SK-N-SH treated with all-trans-retinoic acid at 6 μM for 48 hours (cell line): ENCODE results near the gene HSFX2.
"Not testable (repeated sequence)": the region's sequence is repeated elsewhere in the genome, so short reads cannot be mapped to it uniquely, and the experiment has no call there.

Experiments
- ATAC-seq: fragments of 200-7000 bp; cut with Tn5 transposase; 3 replicates; pipeline ENCODE4 v1.9.1; 2020; ENCODE audit warnings: mild to moderate bottlenecking, moderate library complexity
- ARNTL ChIP-seq: fragments of 450-650 bp; formaldehyde crosslinking; IDR thresholded peaks from 2 replicates; pipeline ENCODE4 v1.5.0; 2020; ENCODE audit warnings: low read depth, mild to moderate bottlenecking, moderate library complexity, borderline replicate concordance
- BACH2 ChIP-seq: fragments of 250-450 bp; sonication (Bioruptor Pico); IDR thresholded peaks from 2 replicates; pipeline ENCODE4 v1.9.0; 2021; ENCODE audit warnings: mild to moderate bottlenecking, borderline replicate concordance
- CSDC2 ChIP-seq: fragments of 250-450 bp; sonication (Bioruptor Pico); IDR thresholded peaks from 2 replicates; pipeline ENCODE4 v1.5.0; 2020; ENCODE audit warnings: mild to moderate bottlenecking, moderate library complexity
- ESRRG ChIP-seq: fragments of 250-450 bp; sonication (Bioruptor Pico); IDR thresholded peaks from 2 replicates; pipeline ENCODE4 v1.6.1; 2021; ENCODE audit warnings: mild to moderate bottlenecking
- GLIS3 ChIP-seq: fragments of 250-450 bp; sonication (Bioruptor Pico); IDR thresholded peaks from 2 replicates; pipeline ENCODE4 v1.5.0; 2020; ENCODE audit warnings: mild to moderate bottlenecking, moderate library complexity
- ISL1 ChIP-seq: fragments of 250-450 bp; sonication (Bioruptor Pico); IDR thresholded peaks from 2 replicates; pipeline ENCODE4 v2.1.2; 2022; ENCODE audit warnings: mild to moderate bottlenecking, moderate library complexity
- OSR1 ChIP-seq: fragments of 250-450 bp; sonication (Bioruptor Pico); IDR thresholded peaks from 2 replicates; pipeline ENCODE4 v1.8.0; 2022; ENCODE audit warnings: moderate library complexity, mild to moderate bottlenecking, inconsistent platforms
- PPARA ChIP-seq: fragments of 250-450 bp; sonication (Bioruptor Pico); IDR thresholded peaks from 2 replicates; pipeline ENCODE4 v1.5.0; 2020; ENCODE audit warnings: mild to moderate bottlenecking, borderline replicate concordance
- RARB ChIP-seq: fragments of 250-450 bp; sonication (Bioruptor Pico); IDR thresholded peaks from 2 replicates; pipeline ENCODE4 v1.8.0; 2021; ENCODE audit warnings: mild to moderate bottlenecking, moderate library complexity
- SNAI2 ChIP-seq: fragments of 250-450 bp; sonication (Bioruptor Pico); IDR thresholded peaks from 2 replicates; pipeline ENCODE4 v1.5.0; 2020; ENCODE audit warnings: mild to moderate bottlenecking, moderate library complexity
- TCF4 ChIP-seq: fragments of 250-450 bp; sonication (Bioruptor Pico); IDR thresholded peaks from 2 replicates; pipeline ENCODE4 v1.8.0; 2021; ENCODE audit warnings: mild to moderate bottlenecking, moderate library complexity, borderline replicate concordance
- TOX ChIP-seq: fragments of 250-450 bp; sonication (Bioruptor Pico); IDR thresholded peaks from 2 replicates; pipeline ENCODE4 v1.8.0; 2021; ENCODE audit warnings: mild to moderate bottlenecking, moderate library complexity, borderline replicate concordance
- ZC3H10 ChIP-seq: fragments of 250-450 bp; sonication (Bioruptor Pico); IDR thresholded peaks from 2 replicates; pipeline ENCODE4 v1.5.1; 2021; ENCODE audit warnings: mild to moderate bottlenecking, moderate library complexity
- ZFP3 ChIP-seq: fragments of 250-450 bp; sonication (Bioruptor Pico); IDR thresholded peaks from 2 replicates; pipeline ENCODE4 v1.5.0; 2020; ENCODE audit warnings: mild to moderate bottlenecking, moderate library complexity
- ZFP30 ChIP-seq: fragments of 450-650 bp; formaldehyde crosslinking; IDR thresholded peaks from 2 replicates; pipeline ENCODE4 v1.5.0; 2022; ENCODE audit warnings: mild to moderate bottlenecking, moderate library complexity
- ZNF565 ChIP-seq: fragments of 450-650 bp; formaldehyde crosslinking; conservative IDR thresholded peaks from 2 replicates; pipeline ENCODE4 v1.5.0; 2020; ENCODE audit warnings: low read depth, mild to moderate bottlenecking, moderate library complexity
- ZNF70 ChIP-seq: fragments of 450-650 bp; formaldehyde crosslinking; IDR thresholded peaks from 2 replicates; pipeline ENCODE4 v1.5.0; 2020; ENCODE audit warnings: mild to moderate bottlenecking, moderate library complexity
- ZNF8 ChIP-seq: fragments of 450-650 bp; formaldehyde crosslinking; IDR thresholded peaks from 2 replicates; pipeline ENCODE4 v1.5.0; 2020; ENCODE audit warnings: mild to moderate bottlenecking, moderate library complexity
- TF ChIP-seq, protein P1 (sequence below): fragments of 250-450 bp; sonication (Bioruptor Pico); IDR thresholded peaks from 2 replicates; pipeline ENCODE4 v1.5.1; 2020; ENCODE audit warnings: low read depth, mild to moderate bottlenecking, moderate library complexity
- TF ChIP-seq, protein P2 (sequence below): fragments of 250-450 bp; sonication (Bioruptor Pico); IDR thresholded peaks from 2 replicates; pipeline ENCODE4 v1.8.0; 2021; ENCODE audit warnings: low read depth, mild to moderate bottlenecking, moderate library complexity, borderline replicate concordance
- TF ChIP-seq, protein P3 (sequence below): fragments of 250-450 bp; sonication (Bioruptor Pico); IDR thresholded peaks from 2 replicates; pipeline ENCODE4 v1.5.1; 2021; ENCODE audit warnings: mild to moderate bottlenecking, moderate library complexity
- TF ChIP-seq, protein P4 (sequence below): fragments of 250-450 bp; sonication (Bioruptor Pico); IDR thresholded peaks from 2 replicates; pipeline ENCODE4 v1.5.0; 2020; ENCODE audit warnings: mild to moderate bottlenecking, moderate library complexity

HSFX2 gene

DNA sequence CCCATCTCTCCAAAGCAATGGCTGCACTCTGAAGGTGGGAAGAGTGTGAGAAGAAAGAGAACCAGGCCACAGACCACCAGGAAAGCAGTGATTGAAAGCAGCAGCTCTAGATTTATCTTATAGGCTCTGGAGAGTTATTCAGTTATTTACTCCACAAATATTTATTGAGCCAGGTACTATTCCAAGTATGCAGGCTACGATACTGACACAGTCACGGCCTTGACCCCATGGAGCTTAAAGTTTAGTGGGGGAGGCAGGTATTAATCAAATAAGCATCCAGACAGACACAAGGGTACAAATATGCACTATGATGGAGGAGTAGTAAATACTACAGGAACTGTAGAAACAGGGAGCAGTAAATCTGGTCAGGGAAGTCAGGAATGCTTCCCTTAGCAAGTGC lies 33.7 kb upstream of the HSFX2 start (continued):
- no peak for TF ChIP-seq RARB (CRISPR knock-in tag)
- TF ChIP-seq, all 23 proteins: peak for 0

DNA sequence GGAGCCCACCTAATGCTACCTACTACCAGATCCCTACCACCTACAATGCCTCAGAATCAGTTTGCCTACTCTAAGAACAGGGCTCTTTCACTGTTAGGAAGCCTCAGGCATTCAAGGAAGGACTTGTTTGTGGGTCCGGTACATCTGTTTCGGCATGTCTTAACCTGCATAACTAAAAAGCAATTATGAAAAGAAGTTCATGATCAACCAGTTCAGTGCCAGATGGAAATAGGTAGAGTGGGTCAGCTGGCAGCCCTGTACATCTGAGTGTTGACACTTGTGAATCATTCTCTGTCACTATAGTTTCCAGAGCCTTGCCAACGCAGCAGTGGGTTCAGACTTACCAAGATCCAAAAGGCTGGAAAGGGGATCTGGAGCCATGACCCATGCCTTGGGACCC lies 33.2 kb upstream of the HSFX2 start:
- TF ChIP-seq ZFP3 (CRISPR knock-in tag) (no peak), GLIS3 (no peak), ZFP30 (no peak), OSR1 (no peak), ZC3H10 (CRISPR knock-in tag) (no peak), ESRRG (CRISPR knock-in tag) (no peak), TOX (CRISPR knock-in tag) (no peak), BACH2 (CRISPR knock-in tag) (no peak), ISL1 (no peak), CSDC2 (CRISPR knock-in tag) (no peak), SNAI2 (CRISPR knock-in tag) (no peak), PPARA (CRISPR knock-in tag) (no peak)
- TF ChIP-seq, protein P1, sequence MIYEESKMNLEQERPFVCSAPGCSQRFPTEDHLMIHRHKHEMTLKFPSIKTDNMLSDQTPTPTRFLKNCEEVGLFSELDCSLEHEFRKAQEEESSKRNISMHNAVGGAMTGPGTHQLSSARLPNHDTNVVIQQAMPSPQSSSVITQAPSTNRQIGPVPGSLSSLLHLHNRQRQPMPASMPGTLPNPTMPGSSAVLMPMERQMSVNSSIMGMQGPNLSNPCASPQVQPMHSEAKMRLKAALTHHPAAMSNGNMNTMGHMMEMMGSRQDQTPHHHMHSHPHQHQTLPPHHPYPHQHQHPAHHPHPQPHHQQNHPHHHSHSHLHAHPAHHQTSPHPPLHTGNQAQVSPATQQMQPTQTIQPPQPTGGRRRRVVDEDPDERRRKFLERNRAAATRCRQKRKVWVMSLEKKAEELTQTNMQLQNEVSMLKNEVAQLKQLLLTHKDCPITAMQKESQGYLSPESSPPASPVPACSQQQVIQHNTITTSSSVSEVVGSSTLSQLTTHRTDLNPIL (CRISPR knock-in tag) = no peak
- TF ChIP-seq, protein P2, sequence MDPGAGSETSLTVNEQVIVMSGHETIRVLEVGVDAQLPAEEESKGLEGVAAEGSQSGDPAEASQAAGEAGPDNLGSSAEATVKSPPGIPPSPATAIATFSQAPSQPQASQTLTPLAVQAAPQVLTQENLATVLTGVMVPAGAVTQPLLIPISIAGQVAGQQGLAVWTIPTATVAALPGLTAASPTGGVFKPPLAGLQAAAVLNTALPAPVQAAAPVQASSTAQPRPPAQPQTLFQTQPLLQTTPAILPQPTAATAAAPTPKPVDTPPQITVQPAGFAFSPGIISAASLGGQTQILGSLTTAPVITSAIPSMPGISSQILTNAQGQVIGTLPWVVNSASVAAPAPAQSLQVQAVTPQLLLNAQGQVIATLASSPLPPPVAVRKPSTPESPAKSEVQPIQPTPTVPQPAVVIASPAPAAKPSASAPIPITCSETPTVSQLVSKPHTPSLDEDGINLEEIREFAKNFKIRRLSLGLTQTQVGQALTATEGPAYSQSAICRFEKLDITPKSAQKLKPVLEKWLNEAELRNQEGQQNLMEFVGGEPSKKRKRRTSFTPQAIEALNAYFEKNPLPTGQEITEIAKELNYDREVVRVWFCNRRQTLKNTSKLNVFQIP (CRISPR knock-in tag) = no peak
- ATAC-seq = no peak

DNA sequence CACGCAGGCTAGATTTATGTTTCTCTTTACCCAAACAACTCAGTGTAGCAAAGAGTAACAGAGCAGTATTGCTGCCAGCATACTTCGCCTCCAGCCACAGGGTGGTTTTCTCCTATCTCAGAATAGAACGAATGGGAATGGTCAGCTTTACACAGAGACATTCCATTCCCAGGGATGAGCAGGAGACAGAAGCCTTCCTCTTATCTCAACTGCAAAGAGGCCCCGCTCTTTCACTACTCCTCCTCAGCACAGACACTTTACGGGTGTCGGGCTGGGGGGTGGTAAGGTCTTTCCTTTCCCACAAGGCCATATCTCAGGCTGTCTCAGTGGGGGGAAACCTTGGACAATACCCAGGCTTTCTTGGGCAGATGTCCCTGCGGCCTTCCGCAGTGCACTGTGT lies 31.7 kb upstream of the HSFX2 start:
- not testable (repeated sequence) for ATAC-seq

DNA sequence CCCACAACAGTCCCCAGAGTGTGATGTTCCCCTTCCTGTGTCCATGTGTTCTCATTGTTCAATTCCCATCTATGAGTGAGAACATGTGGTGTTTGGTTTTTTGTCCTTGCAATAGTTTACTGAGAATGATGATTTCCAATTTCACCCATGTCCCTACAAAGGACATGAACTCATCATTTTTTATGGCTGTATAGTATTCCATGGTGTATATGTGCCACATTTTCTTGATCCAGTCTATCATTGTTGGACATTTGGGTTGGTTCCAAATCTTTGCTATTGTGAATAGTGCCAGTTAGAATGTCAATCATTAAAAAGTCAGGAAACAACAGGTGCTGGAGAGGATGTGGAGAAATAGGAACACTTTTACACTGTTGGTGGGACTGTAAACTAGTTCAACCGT lies 24.5 kb upstream of the HSFX2 start:
- ATAC-seq = not testable (repeated sequence)

DNA sequence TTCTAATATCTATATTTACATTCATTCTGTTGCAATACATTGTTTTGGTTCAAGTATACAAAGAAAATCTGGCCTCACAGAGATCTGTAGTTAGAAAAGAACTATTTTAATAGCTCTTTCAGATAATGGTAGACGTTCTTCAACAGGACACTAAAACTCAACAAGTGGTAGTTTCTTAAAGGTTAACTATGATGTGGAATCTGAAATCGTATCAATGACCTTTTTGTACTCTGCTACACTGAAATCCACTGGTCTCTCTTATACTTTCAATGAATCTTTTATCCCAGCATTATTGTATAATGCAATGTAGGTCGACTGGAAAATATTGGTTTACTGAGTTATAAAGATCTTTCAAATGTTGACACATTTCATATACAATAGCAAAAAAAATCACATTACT lies 23.8 kb upstream of the HSFX2 start:
- TF ChIP-seq, protein P3, sequence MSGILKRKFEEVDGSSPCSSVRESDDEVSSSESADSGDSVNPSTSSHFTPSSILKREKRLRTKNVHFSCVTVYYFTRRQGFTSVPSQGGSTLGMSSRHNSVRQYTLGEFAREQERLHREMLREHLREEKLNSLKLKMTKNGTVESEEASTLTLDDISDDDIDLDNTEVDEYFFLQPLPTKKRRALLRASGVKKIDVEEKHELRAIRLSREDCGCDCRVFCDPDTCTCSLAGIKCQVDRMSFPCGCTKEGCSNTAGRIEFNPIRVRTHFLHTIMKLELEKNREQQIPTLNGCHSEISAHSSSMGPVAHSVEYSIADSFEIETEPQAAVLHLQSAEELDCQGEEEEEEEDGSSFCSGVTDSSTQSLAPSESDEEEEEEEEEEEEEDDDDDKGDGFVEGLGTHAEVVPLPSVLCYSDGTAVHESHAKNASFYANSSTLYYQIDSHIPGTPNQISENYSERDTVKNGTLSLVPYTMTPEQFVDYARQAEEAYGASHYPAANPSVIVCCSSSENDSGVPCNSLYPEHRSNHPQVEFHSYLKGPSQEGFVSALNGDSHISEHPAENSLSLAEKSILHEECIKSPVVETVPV (CRISPR knock-in tag) = no peak
- TF ChIP-seq ZNF8 (CRISPR knock-in tag) (no peak), TCF4 (no peak), ARNTL (CRISPR knock-in tag) (no peak), TOX (CRISPR knock-in tag) (no peak), BACH2 (CRISPR knock-in tag) (no peak), ISL1 (no peak), ZNF565 (no peak)
- TF ChIP-seq, protein P1 (CRISPR knock-in tag) = no peak
- no peak for ATAC-seq

DNA sequence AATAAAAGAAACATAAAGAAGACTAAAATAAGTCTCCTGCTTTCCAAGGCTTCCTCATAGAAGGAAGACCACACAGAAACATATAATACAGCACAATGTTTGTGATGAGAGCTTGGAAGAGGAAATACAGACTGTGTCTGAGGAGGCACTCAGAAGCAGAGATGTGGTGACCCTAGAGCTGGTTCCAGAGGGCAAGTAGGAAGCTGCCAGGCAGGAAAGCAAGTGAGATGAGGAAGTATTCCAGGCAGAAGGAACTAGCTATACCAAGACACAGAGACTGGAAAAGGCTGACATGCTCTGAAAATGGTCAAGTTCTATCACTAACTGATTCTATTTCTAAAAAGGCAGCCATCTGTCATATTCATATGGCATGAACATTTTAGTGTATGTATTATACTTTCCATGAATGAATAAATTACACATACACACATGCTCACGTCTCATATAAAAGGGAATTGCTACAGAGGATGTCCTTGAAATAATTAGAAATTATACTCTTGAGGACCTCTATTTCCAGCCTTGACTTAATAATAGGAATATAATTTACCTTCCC lies 16.6 kb upstream of the HSFX2 start:
- ATAC-seq = no peak
- TF ChIP-seq ZFP30 (no peak), ZNF565 (no peak), RARB (CRISPR knock-in tag) (no peak), TCF4 (no peak), OSR1 (no peak), ZNF70 (no peak)
- TF ChIP-seq, protein P2 (CRISPR knock-in tag) = no peak
- TF ChIP-seq, protein P4, sequence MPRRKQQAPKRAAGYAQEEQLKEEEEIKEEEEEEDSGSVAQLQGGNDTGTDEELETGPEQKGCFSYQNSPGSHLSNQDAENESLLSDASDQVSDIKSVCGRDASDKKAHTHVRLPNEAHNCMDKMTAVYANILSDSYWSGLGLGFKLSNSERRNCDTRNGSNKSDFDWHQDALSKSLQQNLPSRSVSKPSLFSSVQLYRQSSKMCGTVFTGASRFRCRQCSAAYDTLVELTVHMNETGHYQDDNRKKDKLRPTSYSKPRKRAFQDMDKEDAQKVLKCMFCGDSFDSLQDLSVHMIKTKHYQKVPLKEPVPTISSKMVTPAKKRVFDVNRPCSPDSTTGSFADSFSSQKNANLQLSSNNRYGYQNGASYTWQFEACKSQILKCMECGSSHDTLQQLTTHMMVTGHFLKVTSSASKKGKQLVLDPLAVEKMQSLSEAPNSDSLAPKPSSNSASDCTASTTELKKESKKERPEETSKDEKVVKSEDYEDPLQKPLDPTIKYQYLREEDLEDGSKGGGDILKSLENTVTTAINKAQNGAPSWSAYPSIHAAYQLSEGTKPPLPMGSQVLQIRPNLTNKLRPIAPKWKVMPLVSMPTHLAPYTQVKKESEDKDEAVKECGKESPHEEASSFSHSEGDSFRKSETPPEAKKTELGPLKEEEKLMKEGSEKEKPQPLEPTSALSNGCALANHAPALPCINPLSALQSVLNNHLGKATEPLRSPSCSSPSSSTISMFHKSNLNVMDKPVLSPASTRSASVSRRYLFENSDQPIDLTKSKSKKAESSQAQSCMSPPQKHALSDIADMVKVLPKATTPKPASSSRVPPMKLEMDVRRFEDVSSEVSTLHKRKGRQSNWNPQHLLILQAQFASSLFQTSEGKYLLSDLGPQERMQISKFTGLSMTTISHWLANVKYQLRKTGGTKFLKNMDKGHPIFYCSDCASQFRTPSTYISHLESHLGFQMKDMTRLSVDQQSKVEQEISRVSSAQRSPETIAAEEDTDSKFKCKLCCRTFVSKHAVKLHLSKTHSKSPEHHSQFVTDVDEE = no peak
- TF ChIP-seq, protein P3 (CRISPR knock-in tag) = no peak
